Activated naive CD4-positive, alpha-beta T cell treated with anti-CD3 and anti-CD28 coated beads, Interleukin-2, amount 50 U/mL, for 24 hours (primary cell): ENCODE data around the gene RIN2.

Experiments
- H3K27ac Mint-ChIP-seq: one replicate; pipeline ENCODE4 v1.8.0; 2021; ENCODE audit warnings: mild to moderate bottlenecking, mixed read lengths
- H3K27me3 Mint-ChIP-seq: one replicate; pipeline ENCODE4 v1.8.0; 2021; ENCODE audit warnings: mixed read lengths
- H3K36me3 Mint-ChIP-seq: one replicate; pipeline ENCODE4 v1.8.0; 2021; ENCODE audit warnings: mixed read lengths
- H3K4me1 Mint-ChIP-seq: one replicate; pipeline ENCODE4 v1.8.0; 2021; ENCODE audit warnings: mixed read lengths
- H3K4me3 Mint-ChIP-seq: one replicate; pipeline ENCODE4 v1.8.0; 2021; ENCODE audit warnings: mild to moderate bottlenecking, mixed read lengths
- H3K9me3 Mint-ChIP-seq: one replicate; pipeline ENCODE4 v1.8.0; 2021; ENCODE audit warnings: mixed read lengths

RIN2 gene

GRCh38 chr20:19725814-19726525 is 32.1 kb upstream of the RIN2 start:
- no peaks in the 10 kb centered on the region for H3K9me3 Mint-ChIP-seq
- H3K4me3 Mint-ChIP-seq = no peak overlapping the region
- H3K27me3 Mint-ChIP-seq = peaks cover 3% of the 10 kb centered on the region
- H3K27ac Mint-ChIP-seq = no peak overlapping the region
- no peaks in the 10 kb centered on the region for H3K36me3 Mint-ChIP-seq
- H3K4me1 Mint-ChIP-seq = no peaks in the 10 kb centered on the region

DNA sequence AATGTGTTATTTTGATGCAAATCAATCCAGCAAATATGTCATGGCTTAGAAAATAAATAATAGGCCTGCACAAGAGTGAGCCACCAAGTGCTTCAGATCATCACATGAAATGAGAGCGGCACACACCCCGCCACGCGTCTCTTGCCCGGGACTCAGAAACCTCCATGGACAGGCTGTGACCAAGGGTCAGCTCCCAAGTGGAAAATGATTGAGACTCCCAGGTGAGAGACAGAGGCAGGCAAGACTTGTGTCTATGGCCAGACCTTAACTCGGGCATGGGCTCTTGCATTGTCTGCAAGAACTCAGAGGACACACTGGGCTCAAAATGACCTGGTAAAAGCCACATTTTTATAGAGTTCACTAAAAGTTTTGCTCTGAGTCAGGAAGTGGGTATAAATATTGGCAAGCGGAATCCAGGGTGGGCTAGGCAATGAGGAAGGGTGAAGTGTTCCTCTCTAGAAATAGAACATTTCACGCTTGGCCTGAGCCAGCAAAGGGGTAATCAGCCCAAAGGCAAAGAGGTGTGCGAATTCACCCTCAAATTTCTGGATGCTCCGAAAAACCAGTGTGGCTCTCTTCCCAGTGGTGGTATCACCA is 30.7 kb upstream of the RIN2 start:
- H3K27me3 Mint-ChIP-seq = peaks cover 3% of the 10 kb centered on the region
- H3K27ac Mint-ChIP-seq = no peak overlapping the region
- no peak overlapping the region for H3K4me3 Mint-ChIP-seq
- H3K4me1 Mint-ChIP-seq = no peaks in the 10 kb centered on the region
- no peaks in the 10 kb centered on the region for H3K9me3 Mint-ChIP-seq
- H3K36me3 Mint-ChIP-seq = no peaks in the 10 kb centered on the region

DNA sequence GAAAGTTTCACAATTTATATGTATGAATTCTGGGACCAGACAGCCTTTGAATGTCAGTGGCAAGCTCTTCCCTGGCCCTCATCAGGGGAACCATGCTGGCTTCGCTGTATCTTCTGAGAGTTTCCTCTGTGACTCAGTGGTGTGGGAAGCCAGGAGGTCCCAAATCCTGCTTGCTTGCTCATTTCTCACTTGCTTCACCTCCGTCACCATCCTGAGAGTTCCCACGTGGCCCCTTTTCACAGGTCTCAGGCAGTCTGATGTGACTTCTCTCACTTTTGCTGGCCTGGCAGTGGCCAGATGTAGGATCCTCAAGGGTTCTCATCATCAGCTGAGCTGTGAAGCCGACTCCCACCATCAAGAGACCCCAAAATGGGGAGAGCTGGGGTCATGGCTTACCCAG is 28.4 kb upstream of the RIN2 start:
- H3K9me3 Mint-ChIP-seq = no peaks in the 10 kb centered on the region
- no peaks in the 10 kb centered on the region for H3K4me1 Mint-ChIP-seq
- H3K27me3 Mint-ChIP-seq = peaks cover 1% of the 10 kb centered on the region
- no peak overlapping the region for H3K27ac Mint-ChIP-seq
- no peak overlapping the region for H3K4me3 Mint-ChIP-seq
- H3K36me3 Mint-ChIP-seq = no peaks in the 10 kb centered on the region

DNA sequence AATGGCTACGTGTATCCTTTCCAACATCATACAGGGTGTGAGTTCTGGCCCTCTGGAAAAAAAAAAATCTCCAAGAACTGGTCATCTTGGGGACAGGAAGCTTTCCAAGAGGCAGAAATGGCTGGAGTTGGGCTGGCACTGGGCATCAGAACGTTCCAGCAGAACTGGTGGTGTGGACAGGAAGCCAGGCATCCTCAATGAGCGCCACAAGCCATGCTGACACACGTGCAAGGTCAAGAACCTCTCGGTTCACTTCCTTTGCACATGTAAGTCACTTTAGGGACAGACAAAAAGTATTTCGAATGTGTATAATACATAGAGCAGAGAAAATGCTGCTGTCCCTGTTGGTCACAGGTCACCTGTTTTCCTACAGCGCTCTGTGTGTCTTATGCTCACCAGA is 27.4 kb upstream of the RIN2 start:
- Mint-ChIP-seq H3K4me1 (no peaks in the 10 kb centered on the region), H3K27me3 (peaks cover 1% of the 10 kb centered on the region), H3K9me3 (no peaks in the 10 kb centered on the region), H3K27ac (no peak overlapping the region), H3K4me3 (no peak overlapping the region), H3K36me3 (no peaks in the 10 kb centered on the region)

- Mint-ChIP-seq H3K27me3 (no peaks in the 10 kb centered on the region), H3K27ac (no peak overlapping the region), H3K4me1 (no peaks in the 10 kb centered on the region), H3K36me3 (no peaks in the 10 kb centered on the region), H3K4me3 (no peak overlapping the region), H3K9me3 (no peaks in the 10 kb centered on the region)
These were observed 23.2 kb upstream of the RIN2 start for GRCh38 chr20:19734811-19735210.

GRCh38 chr20:19735446-19735845 is 22.6 kb upstream of the RIN2 start:
- H3K4me1 Mint-ChIP-seq = no peaks in the 10 kb centered on the region
- no peak overlapping the region for H3K4me3 Mint-ChIP-seq
- no peaks in the 10 kb centered on the region for H3K36me3 Mint-ChIP-seq
- no peaks in the 10 kb centered on the region for H3K9me3 Mint-ChIP-seq
- no peaks in the 10 kb centered on the region for H3K27me3 Mint-ChIP-seq
- H3K27ac Mint-ChIP-seq = no peak overlapping the region

DNA sequence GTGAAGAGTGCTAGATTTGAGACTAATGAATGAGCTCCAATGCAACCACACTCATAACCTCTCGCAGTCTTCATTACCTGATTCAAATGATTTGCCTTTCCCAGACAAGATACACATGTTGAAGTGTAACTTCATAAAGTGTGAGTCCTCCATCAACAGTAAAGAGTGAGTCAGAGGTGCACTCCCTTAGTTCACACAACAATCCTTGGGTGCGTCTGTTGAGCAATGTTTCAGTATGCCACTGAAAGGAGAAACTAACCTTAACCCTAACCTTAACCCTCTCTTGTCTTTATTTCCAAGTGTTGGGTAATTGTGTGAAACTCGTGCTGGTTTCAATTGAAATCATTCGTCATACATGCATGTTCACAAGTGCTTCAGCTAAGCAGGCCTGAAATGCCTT is 21.0 kb upstream of the RIN2 start:
- H3K9me3 Mint-ChIP-seq = no peaks in the 10 kb centered on the region
- H3K4me3 Mint-ChIP-seq = no peak overlapping the region
- H3K36me3 Mint-ChIP-seq = no peaks in the 10 kb centered on the region
- no peak overlapping the region for H3K27ac Mint-ChIP-seq
- no peaks in the 10 kb centered on the region for H3K4me1 Mint-ChIP-seq
- peaks cover 5% of the 10 kb centered on the region for H3K27me3 Mint-ChIP-seq

- peaks cover 7% of the 10 kb centered on the region for H3K27me3 Mint-ChIP-seq
- no peaks in the 10 kb centered on the region for H3K36me3 Mint-ChIP-seq
- no peak overlapping the region for H3K27ac Mint-ChIP-seq
- no peak overlapping the region for H3K4me3 Mint-ChIP-seq
- H3K9me3 Mint-ChIP-seq = no peaks in the 10 kb centered on the region
- H3K4me1 Mint-ChIP-seq = no peaks in the 10 kb centered on the region
These were observed 19.1 kb upstream of the RIN2 start for GRCh38 chr20:19738951-19739350.

GRCh38 chr20:19739351-19739750 is 18.7 kb upstream of the RIN2 start:
- H3K4me1 Mint-ChIP-seq = no peaks in the 10 kb centered on the region
- no peak overlapping the region for H3K4me3 Mint-ChIP-seq
- no peaks in the 10 kb centered on the region for H3K36me3 Mint-ChIP-seq
- H3K27me3 Mint-ChIP-seq = peaks cover 7% of the 10 kb centered on the region
- H3K27ac Mint-ChIP-seq = no peak overlapping the region
- no peaks in the 10 kb centered on the region for H3K9me3 Mint-ChIP-seq

- Mint-ChIP-seq H3K27ac (no peak overlapping the region), H3K9me3 (no peaks in the 10 kb centered on the region), H3K27me3 (peaks cover 7% of the 10 kb centered on the region), H3K4me1 (no peaks in the 10 kb centered on the region), H3K36me3 (no peaks in the 10 kb centered on the region), H3K4me3 (no peak overlapping the region)
These were observed 17.5 kb upstream of the RIN2 start for GRCh38 chr20:19740512-19740911.

DNA sequence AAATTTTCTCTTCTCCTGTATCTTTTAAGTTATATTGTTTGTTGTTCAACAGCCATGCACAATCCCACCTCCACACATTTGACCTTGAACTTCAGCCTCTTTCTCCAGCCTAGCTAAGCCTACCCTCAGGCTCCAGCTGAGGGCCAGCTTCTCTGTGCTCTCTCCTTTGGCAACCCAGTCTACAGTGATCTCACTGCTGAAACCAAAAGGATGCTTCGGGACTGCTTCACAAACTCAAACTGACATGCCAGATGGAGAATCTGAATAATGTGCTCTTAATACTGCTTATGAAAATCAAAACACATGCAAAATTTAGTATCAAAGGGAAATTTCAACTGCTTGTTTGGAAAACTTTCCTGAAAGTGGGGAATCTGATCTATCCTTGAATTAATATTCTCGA is 16.1 kb upstream of the RIN2 start:
- Mint-ChIP-seq H3K4me1 (no peaks in the 10 kb centered on the region), H3K4me3 (no peak overlapping the region), H3K9me3 (no peaks in the 10 kb centered on the region), H3K27me3 (peaks cover 7% of the 10 kb centered on the region), H3K36me3 (no peaks in the 10 kb centered on the region), H3K27ac (no peak overlapping the region)

DNA sequence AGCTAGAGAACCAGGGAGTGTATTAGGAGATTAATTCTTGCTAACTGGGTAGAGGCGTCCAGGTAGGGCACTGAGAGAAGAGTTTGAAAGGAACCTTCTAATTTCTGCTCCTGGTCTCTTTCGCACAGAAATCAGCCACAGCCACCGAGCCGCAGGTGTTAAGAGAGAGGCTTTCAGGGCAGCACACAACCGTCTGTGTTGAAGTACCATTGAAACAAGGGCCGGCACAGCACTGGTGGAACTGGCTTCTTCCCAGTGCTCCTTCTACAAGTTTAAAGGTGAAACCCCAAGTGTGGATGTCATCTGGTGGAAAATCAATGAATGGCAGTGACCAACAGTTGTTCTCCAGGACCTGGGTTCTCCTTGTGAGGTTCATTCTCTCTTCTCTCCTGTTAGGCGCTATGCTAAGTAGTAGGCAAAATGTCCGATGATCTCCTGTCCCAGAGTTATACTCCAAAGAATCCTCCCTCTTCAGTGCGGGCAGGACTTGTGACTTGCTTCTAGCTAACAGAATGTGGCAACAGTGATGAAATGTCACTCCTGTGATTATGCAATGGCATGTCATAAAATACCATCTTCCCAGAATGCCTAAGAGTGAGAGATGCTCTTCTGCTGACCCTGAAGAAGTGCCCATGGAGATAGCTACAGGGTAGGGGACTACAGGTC is 15.0 kb upstream of the RIN2 start:
- H3K36me3 Mint-ChIP-seq = no peaks in the 10 kb centered on the region
- H3K27me3 Mint-ChIP-seq = peaks cover 7% of the 10 kb centered on the region
- H3K4me3 Mint-ChIP-seq = no peak overlapping the region
- no peak overlapping the region for H3K27ac Mint-ChIP-seq
- H3K9me3 Mint-ChIP-seq = no peaks in the 10 kb centered on the region
- no peaks in the 10 kb centered on the region for H3K4me1 Mint-ChIP-seq

- Mint-ChIP-seq H3K27me3 (peaks cover 7% of the 10 kb centered on the region), H3K27ac (no peak overlapping the region), H3K36me3 (no peaks in the 10 kb centered on the region), H3K4me3 (no peak overlapping the region), H3K9me3 (no peaks in the 10 kb centered on the region), H3K4me1 (no peaks in the 10 kb centered on the region)
These were observed 14.4 kb upstream of the RIN2 start for GRCh38 chr20:19743640-19743995.

GRCh38 chr20:19745106-19745505 is 13.0 kb upstream of the RIN2 start:
- no peaks in the 10 kb centered on the region for H3K9me3 Mint-ChIP-seq
- no peak overlapping the region for H3K27ac Mint-ChIP-seq
- no peaks in the 10 kb centered on the region for H3K4me1 Mint-ChIP-seq
- H3K36me3 Mint-ChIP-seq = no peaks in the 10 kb centered on the region
- peaks cover 7% of the 10 kb centered on the region for H3K27me3 Mint-ChIP-seq
- H3K4me3 Mint-ChIP-seq = no peak overlapping the region

DNA sequence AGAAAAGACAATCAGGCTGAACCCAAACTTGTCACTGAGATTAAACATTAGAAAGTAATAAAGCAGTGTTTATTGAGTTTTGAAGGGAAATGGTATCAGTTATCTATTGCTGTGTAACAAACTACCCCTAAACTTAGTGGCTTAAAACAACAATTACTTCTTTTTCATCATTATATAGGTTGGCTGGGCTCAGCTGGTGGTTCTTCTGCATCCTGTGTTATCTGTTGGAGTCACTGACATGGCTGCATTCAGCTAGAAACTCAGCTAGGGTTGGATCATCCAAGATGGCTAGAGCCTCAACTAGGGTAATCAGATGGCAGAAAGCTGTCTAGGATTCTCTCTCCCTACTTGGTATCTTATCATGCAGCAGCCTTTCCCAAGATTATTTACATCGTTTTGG is 12.5 kb upstream of the RIN2 start:
- Mint-ChIP-seq H3K4me1 (no peaks in the 10 kb centered on the region), H3K27me3 (peaks cover 7% of the 10 kb centered on the region), H3K36me3 (no peaks in the 10 kb centered on the region), H3K27ac (no peak overlapping the region), H3K9me3 (no peaks in the 10 kb centered on the region), H3K4me3 (no peak overlapping the region)

- Mint-ChIP-seq H3K9me3 (no peaks in the 10 kb centered on the region), H3K4me3 (no peak overlapping the region), H3K27ac (no peak overlapping the region), H3K27me3 (peaks cover 3% of the 10 kb centered on the region), H3K36me3 (no peaks in the 10 kb centered on the region), H3K4me1 (no peaks in the 10 kb centered on the region)
These were observed 11.7 kb upstream of the RIN2 start for GRCh38 chr20:19746396-19746795.
